G401.6 (cell line): ENCODE data around the gene SHTN1.

Experiments
- FAIRE-seq: peaks from 2 replicates; lab custom pipeline; 2012; peaks lifted over from hg19 to GRCh38; lab: Jason Lieb, UNC

The SHTN1 gene

GRCh38 chr10:116868722-116869121 lies 136.3 kb downstream of the SHTN1 start:
- no peak for FAIRE-seq

GRCh38 chr10:116868198-116868676 lies 136.8 kb downstream of the SHTN1 start:
- FAIRE-seq, result no peak

GRCh38 chr10:116866987-116867595 lies 137.9 kb downstream of the SHTN1 start:
- FAIRE-seq, result no peak

GRCh38 chr10:116866066-116866465 lies 138.9 kb downstream of the SHTN1 start:
- no peak for FAIRE-seq

GRCh38 chr10:116864436-116864835 lies 140.6 kb downstream of the SHTN1 start:
- no peak for FAIRE-seq

- FAIRE-seq, result no peak
These were observed 143.2 kb downstream of the SHTN1 start for GRCh38 chr10:116861796-116862195.

- no peak for FAIRE-seq
These were observed 147.8 kb downstream of the SHTN1 start for GRCh38 chr10:116857156-116857555.

- FAIRE-seq, result no peak
These were observed 151.3 kb downstream of the SHTN1 start for GRCh38 chr10:116853701-116854100.

GRCh38 chr10:116853287-116853686 lies 151.7 kb downstream of the SHTN1 start:
- no peak for FAIRE-seq

GRCh38 chr10:116852246-116852645 lies 152.7 kb downstream of the SHTN1 start:
- FAIRE-seq, result no peak

- no peak for FAIRE-seq
These were observed 154.9 kb downstream of the SHTN1 start for GRCh38 chr10:116850058-116850611.

- FAIRE-seq, result no peak
These were observed 155.5 kb downstream of the SHTN1 start, which contains the start of gene ENO4 for GRCh38 chr10:116849248-116850057. Gene ENO4 (plus strand): TSS chr10:116849499. CDS start chr10:116849567, 68 bp downstream.

- no peak for FAIRE-seq
These were observed 156.1 kb downstream of the SHTN1 start for GRCh38 chr10:116848944-116849247.

- no peak for FAIRE-seq
These were observed 156.7 kb downstream of the SHTN1 start for GRCh38 chr10:116848032-116848943.

- FAIRE-seq, result no peak
These were observed 159.2 kb downstream of the SHTN1 start for GRCh38 chr10:116845823-116846222.

GRCh38 chr10:116840389-116841075 lies 164.5 kb downstream of the SHTN1 start:
- no peak for FAIRE-seq

- FAIRE-seq, result no peak
These were observed 166.8 kb downstream of the SHTN1 start for GRCh38 chr10:116838143-116838725.

- FAIRE-seq, result no peak
These were observed 168.0 kb downstream of the SHTN1 start for GRCh38 chr10:116836902-116837523.

- FAIRE-seq, result no peak
These were observed 168.9 kb downstream of the SHTN1 start for GRCh38 chr10:116836083-116836482.

GRCh38 chr10:116835658-116836057 lies 169.3 kb downstream of the SHTN1 start:
- no peak for FAIRE-seq
